ENCODE measurements around the gene PDZD4. TPM values are rescaled to one million over a fixed set of nuclear protein-coding genes. Genes with fewer than 3 reads are reported as not detected.
A peak's percentile ranks its signal among the peaks of the same experiment; 100 is the strongest.

PDZD4 gene
- polyA plus RNA-seq, 10 donors: 2.6 to 5.5 (median 3.5) TPM

- no peak for DNase-seq
Observed at GRCh38 chrX:153807976-153808375, 22.4 kb downstream of the PDZD4 start.

- no peak for DNase-seq
Observed at GRCh38 chrX:153806999-153807575, 23.3 kb downstream of the PDZD4 start.

GRCh38 chrX:153805436-153805835 lies 24.9 kb downstream of the PDZD4 start:
- no peak for DNase-seq

GRCh38 chrX:153804621-153805020 lies 25.7 kb downstream of the PDZD4 start:
- DNase-seq: no peak

- DNase-seq: no peak
Observed at GRCh38 chrX:153804100-153804595, 26.2 kb downstream of the PDZD4 start.

- DNase-seq: no peak
Observed at GRCh38 chrX:153803211-153804099, 26.9 kb downstream of the PDZD4 start.

GRCh38 chrX:153802513-153803045 lies 27.8 kb downstream of the PDZD4 start:
- no peak for DNase-seq

GRCh38 chrX:153801669-153802068 lies 28.7 kb downstream of the PDZD4 start:
- DNase-seq: no peak

- no peak for DNase-seq
Observed at GRCh38 chrX:153800746-153801145, 29.6 kb downstream of the PDZD4 start.

- DNase-seq: no peak
Observed at GRCh38 chrX:153800177-153800722, 30.1 kb downstream of the PDZD4 start.

GRCh38 chrX:153799326-153799725 lies 31.0 kb downstream of the PDZD4 start:
- DNase-seq: no peak

- no peak for DNase-seq
Observed at GRCh38 chrX:153797415-153798015, 32.8 kb downstream of the PDZD4 start.

- no peak for DNase-seq
Observed at GRCh38 chrX:153794897-153795816, 35.2 kb downstream of the PDZD4 start.

GRCh38 chrX:153794018-153794896 lies 36.1 kb downstream of the PDZD4 start, which contains the start of the genes IDH3G and SSR4:
TSS of gene IDH3G (minus strand) at chrX:153794375. CDS start at chrX:153794326, 49 bp downstream.
TSS of gene SSR4 (plus strand) at chrX:153794668. CDS start at chrX:153794688, 20 bp downstream.
- DNase-seq: peak; percentile 91 to 98 (median 95)

GRCh38 chrX:153793291-153793690 lies 37.1 kb downstream of the PDZD4 start:
- no peak for DNase-seq

GRCh38 chrX:153792368-153792767 lies 38.0 kb downstream of the PDZD4 start:
- DNase-seq: no peak

GRCh38 chrX:153791104-153791852 lies 39.1 kb downstream of the PDZD4 start:
- DNase-seq: no peak

GRCh38 chrX:153789654-153790053 lies 40.7 kb downstream of the PDZD4 start:
- DNase-seq: no peak

- no peak for DNase-seq
Observed at GRCh38 chrX:153786669-153787068, 43.7 kb downstream of the PDZD4 start.
